Measurements from ENCODE around the gene SCAPER.

- TF ChIP-seq, protein P1, sequence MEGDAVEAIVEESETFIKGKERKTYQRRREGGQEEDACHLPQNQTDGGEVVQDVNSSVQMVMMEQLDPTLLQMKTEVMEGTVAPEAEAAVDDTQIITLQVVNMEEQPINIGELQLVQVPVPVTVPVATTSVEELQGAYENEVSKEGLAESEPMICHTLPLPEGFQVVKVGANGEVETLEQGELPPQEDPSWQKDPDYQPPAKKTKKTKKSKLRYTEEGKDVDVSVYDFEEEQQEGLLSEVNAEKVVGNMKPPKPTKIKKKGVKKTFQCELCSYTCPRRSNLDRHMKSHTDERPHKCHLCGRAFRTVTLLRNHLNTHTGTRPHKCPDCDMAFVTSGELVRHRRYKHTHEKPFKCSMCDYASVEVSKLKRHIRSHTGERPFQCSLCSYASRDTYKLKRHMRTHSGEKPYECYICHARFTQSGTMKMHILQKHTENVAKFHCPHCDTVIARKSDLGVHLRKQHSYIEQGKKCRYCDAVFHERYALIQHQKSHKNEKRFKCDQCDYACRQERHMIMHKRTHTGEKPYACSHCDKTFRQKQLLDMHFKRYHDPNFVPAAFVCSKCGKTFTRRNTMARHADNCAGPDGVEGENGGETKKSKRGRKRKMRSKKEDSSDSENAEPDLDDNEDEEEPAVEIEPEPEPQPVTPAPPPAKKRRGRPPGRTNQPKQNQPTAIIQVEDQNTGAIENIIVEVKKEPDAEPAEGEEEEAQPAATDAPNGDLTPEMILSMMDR (IDR thresholded peaks at IDR 0.05) = no peak
- TF ChIP-seq POLR2A (IDR thresholded peaks at IDR 0.05) = no peak
Observed at GRCh38 chr15:76942331-76942730, 37.2 kb upstream of the SCAPER start.

Measured in Peyer's patch (tissue), 4 donors.